Lung (tissue), 12 donors: ENCODE measurements around the gene ERVK3-1. TPM values are rescaled to one million over a fixed set of nuclear protein-coding genes. Genes with fewer than 3 reads are reported as not detected.
A peak's percentile ranks its signal among the peaks of the same experiment; 100 is the strongest.
"Not testable (repeated sequence)": the region's sequence is repeated elsewhere in the genome, so short reads cannot be mapped to it uniquely, and the experiment has no call there.

Experiments used
- ATAC-seq: fragments of 200-7000 bp; cut with Tn5 transposase; one replicate; pipeline ENCODE4 v1.9.1; 2020; ENCODE audit warnings: moderate number of reproducible peaks; ENCODE audit not compliant: insufficient read depth, low FRiP score
- DNase-seq, 3 donors: peaks; one replicate each; pipeline ENCODE4 v3.0.0-alpha.2; 2013 to 2017
- H3K27ac ChIP-seq, 2 donors: one replicate each; pipeline ENCODE4 v1.5.1; 2013; ENCODE audit warnings: mild to moderate bottlenecking in 2 of 2, moderate library complexity in 2 of 2, control low read depth in 1 of 2, inconsistent platforms in 1 of 2, low read depth in 1 of 2, low read length in 1 of 2
- H3K27me3 ChIP-seq, 3 donors: one replicate each; pipeline ENCODE4 v1.5.1; 2013; ENCODE audit warnings: low read length in 2 of 3; ENCODE audit not compliant: control insufficient read depth in 3 of 3, insufficient read depth in 3 of 3
- H3K36me3 ChIP-seq, 4 donors: one replicate each; pipeline ENCODE4 v1.5.1; 2013; ENCODE audit warnings: low read length in 4 of 4, mild to moderate bottlenecking in 1 of 4, moderate library complexity in 1 of 4; ENCODE audit not compliant: control insufficient read depth in 4 of 4, insufficient read depth in 4 of 4
- H3K4me1 ChIP-seq, 5 donors: one replicate each; pipeline ENCODE4 v1.5.1; 2013; ENCODE audit warnings: low read length in 5 of 5, mild to moderate bottlenecking in 2 of 5, moderate library complexity in 1 of 5; ENCODE audit not compliant: control insufficient read depth in 5 of 5, insufficient read depth in 5 of 5
- H3K4me3 ChIP-seq: one replicate; pipeline ENCODE4 v1.5.1; 2013; ENCODE audit warnings: mild to moderate bottlenecking, control low read depth, moderate library complexity
- H3K9ac ChIP-seq, 2 donors: one replicate each; pipeline ENCODE4 v1.5.1; 2013; ENCODE audit warnings: low read length in 2 of 2, control low read depth in 1 of 2; ENCODE audit not compliant: insufficient read depth in 1 of 2
- H3K9me3 ChIP-seq, 4 donors: one replicate each; pipeline ENCODE4 v1.5.1; 2013; ENCODE audit warnings: low read length in 3 of 4, mild to moderate bottlenecking in 1 of 4, moderate library complexity in 1 of 4; ENCODE audit not compliant: control insufficient read depth in 4 of 4, insufficient read depth in 3 of 4
- WGBS, 2 donors: extraction: QIAGEN DNeasy Blood & Tissue Kit; methylation state at CpG; one replicate each; pipeline ENCODE4 v1.1.7; 2013; 5-methylcytosine and 5-hydroxymethylcytosine counted together
- polyA plus RNA-seq, 2 donors: library from polyadenylated mRNA; stranded (reverse); fragments of 200-250 nt; gene quantifications; one replicate each; pipeline ENCODE4 v1.2.1, GENCODE V29; 2013
- total RNA-seq, 2 donors: library from RNA; depleted of rRNA in 1 of 2; stranded (reverse); fragments of >200 nt in 1 of 2; gene quantifications; one replicate each; pipeline ENCODE4 v1.2.1, GENCODE V29; 2014 to 2021
- TF ChIP-seq, protein P1 (sequence below): IDR thresholded peaks from 2 replicates; pipeline ENCODE4 v1.5.1; 2012; ENCODE audit warnings: mild to moderate bottlenecking; ENCODE audit errors: control extremely low read depth, extremely low read depth
- donor health status: control.
- donor health status: control.
- donor health status: Bipolar disorder and iron deficiency.
- donor health status: healthy.
- donor health status: DM: yes; HTN: yes; CAD: no.

ERVK3-1 gene
- total and polyA plus RNA-seq, 4 donors = 31.8 to 58.8 (median 38.1) TPM

- Histone ChIP-seq H3K27me3 (no peaks in the 10 kb centered on the region), H3K4me3 (no peak overlapping the region), H3K4me1 (peaks cover 0 to 14% (median 7%) of the 10 kb centered on the region in 5 donors), H3K36me3 (peaks cover 18 to 31% (median 23%) of the 10 kb centered on the region in 4 donors), H3K27ac (peak overlapping the region; percentile 48 to 85), H3K9ac (peak overlapping the region; percentile 58 to 67), H3K9me3 (peaks cover 0 to 17% (median 0%) of the 10 kb centered on the region in 4 donors)
- TF ChIP-seq, protein P1, sequence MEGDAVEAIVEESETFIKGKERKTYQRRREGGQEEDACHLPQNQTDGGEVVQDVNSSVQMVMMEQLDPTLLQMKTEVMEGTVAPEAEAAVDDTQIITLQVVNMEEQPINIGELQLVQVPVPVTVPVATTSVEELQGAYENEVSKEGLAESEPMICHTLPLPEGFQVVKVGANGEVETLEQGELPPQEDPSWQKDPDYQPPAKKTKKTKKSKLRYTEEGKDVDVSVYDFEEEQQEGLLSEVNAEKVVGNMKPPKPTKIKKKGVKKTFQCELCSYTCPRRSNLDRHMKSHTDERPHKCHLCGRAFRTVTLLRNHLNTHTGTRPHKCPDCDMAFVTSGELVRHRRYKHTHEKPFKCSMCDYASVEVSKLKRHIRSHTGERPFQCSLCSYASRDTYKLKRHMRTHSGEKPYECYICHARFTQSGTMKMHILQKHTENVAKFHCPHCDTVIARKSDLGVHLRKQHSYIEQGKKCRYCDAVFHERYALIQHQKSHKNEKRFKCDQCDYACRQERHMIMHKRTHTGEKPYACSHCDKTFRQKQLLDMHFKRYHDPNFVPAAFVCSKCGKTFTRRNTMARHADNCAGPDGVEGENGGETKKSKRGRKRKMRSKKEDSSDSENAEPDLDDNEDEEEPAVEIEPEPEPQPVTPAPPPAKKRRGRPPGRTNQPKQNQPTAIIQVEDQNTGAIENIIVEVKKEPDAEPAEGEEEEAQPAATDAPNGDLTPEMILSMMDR = no peak
- 25 to 33% methylated on average over 7 of the region's 7 CpGs for WGBS, 2 donors
- ATAC-seq (no peak), DNase-seq (no peak)
These were observed 471 bp upstream of the ERVK3-1 start for GRCh38 chr19:58304748-58305064.

DNA sequence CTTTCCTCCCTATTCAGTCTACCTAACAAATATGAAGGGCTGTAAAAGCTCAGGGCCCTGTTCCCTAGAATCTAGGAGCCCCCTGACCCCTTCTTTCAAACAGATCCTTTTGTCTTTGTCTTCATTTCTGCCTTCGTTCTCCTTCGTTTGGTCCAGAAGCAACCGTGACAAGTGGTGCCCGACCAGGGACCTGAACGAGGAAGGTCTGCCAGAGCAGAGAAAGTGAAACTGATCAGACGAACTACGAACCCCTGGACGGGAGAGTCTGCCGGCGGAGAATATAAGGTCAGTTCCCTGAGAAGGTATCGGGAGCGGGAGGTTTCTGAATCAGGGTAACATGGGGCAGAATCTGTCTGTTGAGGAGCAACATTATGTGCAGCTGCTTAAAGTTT, 751 bp downstream of the ERVK3-1 start:
- DNase-seq (no peak), ATAC-seq (no peak)
- Histone ChIP-seq H3K27ac (peak overlapping the region; percentile 81 to 95), H3K27me3 (no peaks in the 10 kb centered on the region), H3K36me3 (peaks cover 12 to 23% (median 17%) of the 10 kb centered on the region in 4 donors), H3K4me1 (peaks cover 0 to 14% (median 7%) of the 10 kb centered on the region in 5 donors), H3K9ac (peak overlapping the region; percentile 76 to 88), H3K9me3 (peaks cover 0 to 7% (median 0%) of the 10 kb centered on the region in 4 donors), H3K4me3 (peak overlapping the region; percentile 85)
- WGBS, 2 donors = 63% methylated on average over 12 of the region's 12 CpGs
- TF ChIP-seq, protein P1 = no peak

GRCh38 chr19:58307736-58308135, 2.6 kb downstream of the ERVK3-1 start:
- WGBS, 2 donors = 82 to 91% methylated on average over 4 of the region's 4 CpGs
- no peak overlapping the region for H3K27ac ChIP-seq

GRCh38 chr19:58310685-58311084, 5.5 kb downstream of the ERVK3-1 start:
- not testable (repeated sequence) for H3K27me3 ChIP-seq, H3K4me3 ChIP-seq, H3K9ac ChIP-seq, H3K9me3 ChIP-seq, H3K4me1 ChIP-seq, ATAC-seq, H3K27ac ChIP-seq
- peaks cover 33 to 53% (median 38%) of the 10 kb centered on the region in 4 donors for H3K36me3 ChIP-seq
- WGBS, 2 donors = 69 to 79% methylated on average over 13 of the region's 13 CpGs
- DNase-seq = peak; percentile 29 to 41 (median 41)

More at GRCh38 chr19:58307736-58308135, 2.6 kb downstream of the ERVK3-1 start:
- TF ChIP-seq, protein P1 = no peak
- Histone ChIP-seq H3K36me3 (peaks cover 20 to 35% (median 22%) of the 10 kb centered on the region in 4 donors), H3K4me3 (no peak overlapping the region), H3K27me3 (no peaks in the 10 kb centered on the region), H3K4me1 (peaks cover 0 to 14% (median 7%) of the 10 kb centered on the region in 5 donors), H3K9me3 (peaks cover 0 to 3% (median 0%) of the 10 kb centered on the region in 4 donors), H3K9ac (no peak overlapping the region)
- DNase-seq = no peak
- ATAC-seq = no peak
